ENCODE results near the gene NCOR2.

Gene NCOR2

GRCh38 chr12:124525455-124525854 lies 42.0 kb downstream of the NCOR2 start:
- DNase-seq = no peak

GRCh38 chr12:124524231-124524925 lies 43.0 kb downstream of the NCOR2 start:
- no peak for DNase-seq

GRCh38 chr12:124523071-124523470 lies 44.3 kb downstream of the NCOR2 start:
- no peak for DNase-seq

GRCh38 chr12:124520907-124521306 lies 46.5 kb downstream of the NCOR2 start:
- no peak for DNase-seq

GRCh38 chr12:124520265-124520701 lies 47.1 kb downstream of the NCOR2 start:
- no peak for DNase-seq

- DNase-seq = no peak
Measured at GRCh38 chr12:124519746-124520145, 47.7 kb downstream of the NCOR2 start.

- DNase-seq = no peak
Measured at GRCh38 chr12:124518051-124518932, 49.1 kb downstream of the NCOR2 start.
